8988T (cell line): ENCODE measurements around the gene PLSCR5.

Source experiments
- DNase-seq: peaks from one replicate; pipeline ENCODE4 v3.0.0; 2011

Gene PLSCR5

GRCh38 chr3:146581951-146582467 lies 23.1 kb downstream of the PLSCR5 start:
- DNase-seq: no peak

DNA sequence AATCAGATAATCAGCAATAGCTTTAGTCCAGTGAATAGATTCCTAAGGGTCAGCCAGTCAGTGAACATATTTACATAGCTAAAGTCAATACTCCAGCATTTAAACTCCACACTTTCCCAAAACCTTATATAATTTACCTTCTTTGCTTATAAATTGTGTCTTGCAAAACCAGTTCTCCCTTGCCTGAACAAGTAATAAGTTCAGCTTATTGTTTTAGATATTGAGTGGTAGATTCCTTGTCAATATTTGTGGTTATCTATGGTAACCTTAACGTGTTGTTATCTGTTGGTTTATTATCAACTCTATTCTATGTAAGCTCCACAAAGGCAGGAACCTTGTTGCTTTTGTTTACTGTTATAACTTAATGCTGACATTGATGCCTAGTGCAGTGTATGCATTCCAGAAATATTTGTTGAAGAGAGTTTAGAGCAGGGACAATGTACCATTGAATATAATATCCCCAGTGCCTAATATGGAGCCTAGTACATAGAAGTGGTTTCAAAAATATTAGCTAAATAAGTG lies 24.0 kb downstream of the PLSCR5 start:
- no peak for DNase-seq

- no peak for DNase-seq
These were observed 27.5 kb downstream of the PLSCR5 start for GRCh38 chr3:146577662-146578061.

DNA sequence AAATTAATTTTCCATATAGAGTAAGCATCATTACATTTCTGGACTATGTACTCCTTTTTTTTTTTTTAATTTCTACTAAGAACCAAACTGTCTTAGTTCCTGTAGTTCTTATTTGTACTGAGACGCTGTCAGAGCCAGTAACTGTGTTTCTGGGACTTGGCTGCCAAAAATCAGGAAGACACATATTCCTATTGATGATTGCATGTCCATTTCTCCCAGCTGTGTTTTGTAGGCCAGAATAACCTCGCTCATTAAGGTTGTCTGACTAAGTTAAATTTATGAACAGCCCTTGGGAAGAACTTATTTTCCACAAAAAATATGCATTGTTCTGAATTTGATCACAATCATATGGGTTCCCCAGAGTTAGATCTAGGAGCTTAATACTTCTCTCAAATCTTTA lies 29.5 kb downstream of the PLSCR5 start:
- DNase-seq: no peak

GRCh38 chr3:146574173-146574572 lies 31.0 kb downstream of the PLSCR5 start:
- no peak for DNase-seq

DNA sequence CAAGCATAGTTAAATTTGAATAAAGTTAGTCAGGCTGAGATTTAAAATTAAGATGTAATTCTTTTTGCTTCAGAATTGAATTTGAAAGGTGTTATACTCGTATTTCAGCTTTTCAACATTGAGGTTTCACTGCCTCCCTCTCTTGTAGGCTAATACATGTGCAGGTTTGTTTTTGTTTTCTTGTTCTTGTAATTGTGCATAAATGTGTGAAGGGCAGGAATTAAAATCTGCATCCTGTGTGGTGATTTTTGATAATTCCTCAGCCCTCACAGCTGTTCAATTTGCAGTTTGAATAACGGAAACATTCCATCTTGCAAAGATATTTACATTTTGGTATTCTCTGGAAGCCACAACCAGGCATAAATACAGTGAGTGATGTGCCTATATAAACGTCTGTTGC lies 35.8 kb downstream of the PLSCR5 start:
- no peak for DNase-seq

DNA sequence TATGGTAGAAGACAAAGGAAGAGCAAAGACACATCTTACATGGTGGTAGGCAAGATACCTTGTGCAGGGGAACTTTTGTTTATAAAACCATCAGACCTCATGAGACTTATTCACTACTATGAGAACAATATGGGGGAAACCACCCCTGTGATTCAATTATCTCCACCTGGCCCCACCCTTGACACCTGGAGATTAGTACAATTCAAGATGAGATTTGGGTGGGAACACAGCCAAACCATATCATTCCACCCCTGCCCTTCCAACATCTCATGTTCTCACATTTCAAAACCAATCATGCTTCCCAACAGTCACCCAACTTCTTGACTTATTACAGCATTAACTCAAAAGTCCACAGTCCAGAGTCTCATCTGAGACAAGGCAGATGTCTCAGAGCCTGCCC lies 39.0 kb downstream of the PLSCR5 start:
- no peak for DNase-seq

GRCh38 chr3:146561879-146562278 lies 43.3 kb downstream of the PLSCR5 start:
- DNase-seq: no peak

DNA sequence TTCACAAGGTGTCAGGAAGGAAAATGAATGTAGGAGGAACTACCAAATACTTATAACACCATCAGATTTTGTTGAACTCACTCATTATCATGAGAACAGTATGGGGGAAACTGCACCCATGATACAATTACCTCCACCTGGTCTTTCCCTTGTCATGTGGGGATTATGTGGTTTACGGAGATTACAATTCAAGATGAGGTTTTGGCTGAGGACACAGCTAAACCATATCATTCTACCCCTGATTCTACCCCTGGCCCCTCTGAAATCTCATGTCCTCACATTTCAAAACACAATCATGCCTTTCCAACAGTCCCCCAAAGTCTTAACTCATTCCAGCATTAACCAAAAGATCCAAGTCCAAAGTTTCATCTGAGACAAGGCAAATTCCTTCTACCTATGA lies 43.7 kb downstream of the PLSCR5 start:
- DNase-seq: no peak

GRCh38 chr3:146560678-146561077 lies 44.5 kb downstream of the PLSCR5 start:
- no peak for DNase-seq

DNA sequence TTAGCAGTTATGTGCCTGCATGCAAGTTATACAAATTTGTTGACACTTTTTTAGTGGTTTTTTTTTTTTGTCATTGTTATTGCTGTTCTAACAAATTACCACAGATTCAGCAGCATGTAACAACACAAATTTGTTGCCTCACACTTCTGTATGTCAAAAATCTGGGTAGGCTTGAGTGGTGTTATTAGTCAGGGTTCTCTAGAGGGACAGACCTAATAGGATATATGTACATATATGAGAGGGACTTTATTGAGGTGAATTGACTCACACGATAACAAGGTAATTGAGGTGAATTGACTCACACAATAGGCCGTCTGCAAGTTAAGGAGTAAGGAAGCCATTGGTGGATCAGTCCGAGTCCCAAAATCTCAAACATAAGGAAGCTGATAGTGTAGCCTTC lies 45.8 kb downstream of the PLSCR5 start:
- no peak for DNase-seq

DNA sequence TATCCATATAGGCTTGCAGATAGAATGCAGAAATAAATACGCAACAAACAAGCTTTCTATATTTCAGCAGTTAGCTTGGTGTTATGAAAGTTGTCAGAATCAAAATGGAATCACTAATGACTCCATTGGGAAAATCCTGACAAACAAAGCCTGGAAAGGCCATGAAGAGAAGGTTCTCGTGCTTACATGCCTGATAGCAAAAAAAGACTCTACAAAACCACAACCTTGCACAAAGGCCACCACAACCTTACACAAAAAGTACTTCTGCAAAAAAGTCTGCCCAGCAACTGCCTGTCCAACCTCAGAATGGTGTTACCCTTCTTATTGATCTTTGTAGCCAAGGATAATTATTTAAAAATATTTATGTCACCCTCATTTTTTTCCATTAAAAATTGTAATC lies 46.4 kb downstream of the PLSCR5 start:
- DNase-seq: no peak

GRCh38 chr3:146557745-146558144 lies 47.4 kb downstream of the PLSCR5 start:
- no peak for DNase-seq

- DNase-seq: no peak
These were observed 49.8 kb downstream of the PLSCR5 start for GRCh38 chr3:146555311-146555710.

- DNase-seq: no peak
These were observed 50.9 kb downstream of the PLSCR5 start for GRCh38 chr3:146554151-146554760.

DNA sequence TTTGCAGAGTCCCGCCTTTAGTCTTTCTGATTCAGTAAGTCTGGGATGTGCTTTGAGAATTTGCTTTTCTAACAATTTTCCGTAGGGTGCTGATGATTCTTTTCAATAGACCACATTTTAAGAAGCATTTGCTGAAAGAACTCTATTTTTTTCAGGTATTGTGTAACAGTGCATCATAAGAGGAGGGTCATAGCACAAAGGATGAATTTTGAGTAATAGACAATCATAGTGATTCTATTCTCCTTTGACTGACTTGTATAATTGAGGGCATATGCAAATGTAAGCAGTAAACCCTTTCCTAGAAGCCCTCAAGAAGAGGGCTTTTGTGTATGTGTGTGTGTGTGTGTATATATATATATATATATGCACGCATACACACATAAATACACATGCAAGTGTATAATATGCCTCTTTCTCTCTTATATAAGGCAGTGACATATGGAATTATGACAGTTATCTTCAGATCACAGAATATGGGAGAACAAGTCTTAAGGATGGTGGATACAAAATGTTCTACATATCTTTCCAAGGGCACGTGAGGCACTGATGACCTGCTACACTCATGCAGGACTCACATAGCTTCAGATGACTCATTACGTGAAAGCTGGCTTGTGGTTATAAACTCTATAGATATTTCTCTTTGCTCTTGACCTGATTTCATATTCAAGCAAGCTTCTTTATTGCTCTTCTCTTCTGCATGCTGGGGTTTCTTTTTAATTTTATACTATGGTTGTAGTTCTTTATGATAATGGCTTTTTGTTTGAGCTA lies 54.2 kb downstream of the PLSCR5 start:
- no peak for DNase-seq

GRCh38 chr3:146550070-146550615 lies 55.0 kb downstream of the PLSCR5 start:
- DNase-seq: no peak

DNA sequence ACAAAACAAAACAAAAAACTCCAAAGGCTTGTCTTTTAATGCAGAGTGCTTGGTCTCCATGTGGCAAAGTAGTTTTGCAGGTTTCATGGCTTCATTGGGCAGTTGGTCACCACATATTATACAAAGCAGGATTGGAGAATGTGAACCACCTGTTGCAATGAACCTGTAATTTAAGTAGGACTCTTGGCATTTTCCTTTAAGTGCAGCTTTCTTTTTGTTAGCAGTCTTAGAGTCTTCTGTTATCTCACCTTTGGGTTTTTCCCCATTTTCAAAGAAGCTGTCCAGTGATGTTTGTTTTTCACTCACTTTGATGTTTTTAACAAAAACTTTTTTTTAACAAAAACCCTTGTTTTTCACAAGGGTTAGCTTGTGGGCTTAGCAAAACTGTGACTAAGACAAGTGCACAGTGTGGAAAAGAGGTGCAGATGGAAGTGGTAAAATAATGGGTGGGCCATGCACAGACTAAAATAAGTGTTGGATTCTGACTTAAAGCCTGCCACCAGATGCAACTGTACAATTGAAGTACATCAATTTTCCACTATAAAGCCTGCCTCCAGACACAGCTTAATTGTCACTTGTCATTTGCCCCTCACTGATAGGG lies 57.8 kb downstream of the PLSCR5 start:
- DNase-seq: no peak

GRCh38 chr3:146546366-146546965 lies 58.7 kb downstream of the PLSCR5 start:
- no peak for DNase-seq

DNA sequence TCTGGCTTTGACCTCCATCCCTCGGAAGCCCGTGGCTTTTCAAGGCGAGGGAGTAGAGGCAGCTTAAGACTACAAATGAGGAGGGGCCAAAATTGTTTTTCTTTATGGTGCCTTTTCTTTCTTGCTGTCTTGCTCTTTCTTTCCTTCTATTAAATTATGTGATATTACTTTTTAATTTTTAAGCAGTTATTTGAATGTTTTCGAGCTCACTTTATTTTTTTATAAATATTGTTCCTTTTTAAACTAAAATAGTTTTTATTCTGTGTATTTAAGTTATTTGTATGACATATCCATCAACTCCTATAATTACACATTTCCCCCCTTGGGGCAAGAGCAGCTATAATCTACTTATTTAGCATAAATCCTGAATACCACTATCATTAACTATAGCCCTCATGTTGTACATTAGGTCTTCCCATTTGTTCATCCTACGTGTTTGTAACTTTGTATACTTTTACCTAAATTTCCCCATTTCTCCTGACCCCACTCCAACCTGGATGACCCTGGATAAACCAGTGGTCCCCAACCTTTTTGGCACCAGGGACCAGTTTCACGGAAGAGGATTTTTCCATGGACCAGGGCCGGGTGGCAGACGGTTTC lies 60.1 kb downstream of the PLSCR5 start:
- no peak for DNase-seq

- DNase-seq: peak; percentile 72
These were observed 60.9 kb downstream of the PLSCR5 start, which contains the start of gene PLSCR1 for GRCh38 chr3:146544002-146544928. PLSCR1 (minus strand) TSS chr3:146544607; CDS start chr3:146536552, 8,055 bp downstream.
